ENCODE data around the gene SENP5. TPM values are rescaled to one million over a fixed set of nuclear protein-coding genes. Genes with fewer than 3 reads are reported as not detected.

The SENP5 gene
- total RNA-seq, 1 donor from 2014 or later: 34.4 TPM

GRCh38 chr3:196886144-196886543 lies 18.4 kb downstream of the SENP5 start:
- H3K27me3 ChIP-seq (ENCODE audit: control insufficient read depth in 3 of 3, insufficient read depth in 3 of 3, low read length in 3 of 3): no peaks in the 10 kb centered on the region
- no peaks in the 10 kb centered on the region for H3K9me3 ChIP-seq (ENCODE audit: control insufficient read depth in 3 of 3, low read length in 3 of 3)
- no peak overlapping the region for H3K9ac ChIP-seq (ENCODE audit: low read depth in 1 of 3, low read length in 3 of 3)
- H3K4me3 ChIP-seq (ENCODE audit: low read length in 3 of 3): no peak overlapping the region
- peaks cover 5 to 16% (median 9%) of the 10 kb centered on the region in 3 donors for H3K36me3 ChIP-seq (ENCODE audit: control insufficient read depth in 3 of 3, insufficient read depth in 3 of 3, low read length in 3 of 3)
- H3K4me1 ChIP-seq (ENCODE audit: control insufficient read depth in 3 of 3, insufficient read depth in 3 of 3, low read length in 3 of 3): peaks cover 8 to 13% (median 11%) of the 10 kb centered on the region in 3 donors
- H3K27ac ChIP-seq (ENCODE audit: low read depth, low read length): no peak overlapping the region

- Histone ChIP-seq H3K27me3 (ENCODE audit: control insufficient read depth in 3 of 3, insufficient read depth in 3 of 3, low read length in 3 of 3) (no peaks in the 10 kb centered on the region), H3K36me3 (ENCODE audit: control insufficient read depth in 3 of 3, insufficient read depth in 3 of 3, low read length in 3 of 3) (peaks cover 5 to 16% (median 13%) of the 10 kb centered on the region in 3 donors), H3K9ac (ENCODE audit: low read depth in 1 of 3, low read length in 3 of 3) (peak overlapping the region in 1 of 3 donors; percentile 12), H3K27ac (ENCODE audit: low read depth, low read length) (no peak overlapping the region), H3K4me1 (ENCODE audit: control insufficient read depth in 3 of 3, insufficient read depth in 3 of 3, low read length in 3 of 3) (peaks cover 8 to 13% (median 11%) of the 10 kb centered on the region in 3 donors), H3K4me3 (ENCODE audit: low read length in 3 of 3) (no peak overlapping the region), H3K9me3 (ENCODE audit: control insufficient read depth in 3 of 3, low read length in 3 of 3) (no peaks in the 10 kb centered on the region)
These were observed 22.4 kb downstream of the SENP5 start for GRCh38 chr3:196889844-196890708.

GRCh38 chr3:196894557-196895295 lies 27.0 kb downstream of the SENP5 start:
- no peak overlapping the region for H3K9ac ChIP-seq (ENCODE audit: low read depth in 1 of 3, low read length in 3 of 3)
- no peaks in the 10 kb centered on the region for H3K9me3 ChIP-seq (ENCODE audit: control insufficient read depth in 3 of 3, low read length in 3 of 3)
- no peak overlapping the region for H3K27ac ChIP-seq (ENCODE audit: low read depth, low read length)
- H3K27me3 ChIP-seq (ENCODE audit: control insufficient read depth in 3 of 3, insufficient read depth in 3 of 3, low read length in 3 of 3): no peaks in the 10 kb centered on the region
- no peak overlapping the region for H3K4me3 ChIP-seq (ENCODE audit: low read length in 3 of 3)
- peaks cover 0 to 6% (median 0%) of the 10 kb centered on the region in 3 donors for H3K36me3 ChIP-seq (ENCODE audit: control insufficient read depth in 3 of 3, insufficient read depth in 3 of 3, low read length in 3 of 3)
- H3K4me1 ChIP-seq (ENCODE audit: control insufficient read depth in 3 of 3, insufficient read depth in 3 of 3, low read length in 3 of 3): peaks cover 8 to 10% (median 8%) of the 10 kb centered on the region in 3 donors

- Histone ChIP-seq H3K36me3 (ENCODE audit: control insufficient read depth in 3 of 3, insufficient read depth in 3 of 3, low read length in 3 of 3) (peaks cover 5 to 12% (median 6%) of the 10 kb centered on the region in 3 donors), H3K27me3 (ENCODE audit: control insufficient read depth in 3 of 3, insufficient read depth in 3 of 3, low read length in 3 of 3) (no peaks in the 10 kb centered on the region), H3K4me1 (ENCODE audit: control insufficient read depth in 3 of 3, insufficient read depth in 3 of 3, low read length in 3 of 3) (no peaks in the 10 kb centered on the region), H3K9ac (ENCODE audit: low read depth in 1 of 3, low read length in 3 of 3) (no peak overlapping the region), H3K9me3 (ENCODE audit: control insufficient read depth in 3 of 3, low read length in 3 of 3) (no peaks in the 10 kb centered on the region), H3K27ac (ENCODE audit: low read depth, low read length) (no peak overlapping the region), H3K4me3 (ENCODE audit: low read length in 3 of 3) (no peak overlapping the region)
These were observed 28.5 kb downstream of the SENP5 start for GRCh38 chr3:196896229-196896628.

GRCh38 chr3:196901768-196902167 lies 34.0 kb downstream of the SENP5 start:
- no peaks in the 10 kb centered on the region for H3K4me1 ChIP-seq (ENCODE audit: control insufficient read depth in 3 of 3, insufficient read depth in 3 of 3, low read length in 3 of 3)
- peaks cover 20 to 45% (median 39%) of the 10 kb centered on the region in 3 donors for H3K36me3 ChIP-seq (ENCODE audit: control insufficient read depth in 3 of 3, insufficient read depth in 3 of 3, low read length in 3 of 3)
- no peaks in the 10 kb centered on the region for H3K27me3 ChIP-seq (ENCODE audit: control insufficient read depth in 3 of 3, insufficient read depth in 3 of 3, low read length in 3 of 3)
- no peak overlapping the region for H3K27ac ChIP-seq (ENCODE audit: low read depth, low read length)
- no peak overlapping the region for H3K4me3 ChIP-seq (ENCODE audit: low read length in 3 of 3)
- no peaks in the 10 kb centered on the region for H3K9me3 ChIP-seq (ENCODE audit: control insufficient read depth in 3 of 3, low read length in 3 of 3)
- no peak overlapping the region for H3K9ac ChIP-seq (ENCODE audit: low read depth in 1 of 3, low read length in 3 of 3)

- no peak overlapping the region for H3K9ac ChIP-seq (ENCODE audit: low read depth in 1 of 3, low read length in 3 of 3)
- no peak overlapping the region for H3K4me3 ChIP-seq (ENCODE audit: low read length in 3 of 3)
- H3K9me3 ChIP-seq (ENCODE audit: control insufficient read depth in 3 of 3, low read length in 3 of 3): no peaks in the 10 kb centered on the region
- peaks cover 20 to 46% (median 39%) of the 10 kb centered on the region in 3 donors for H3K36me3 ChIP-seq (ENCODE audit: control insufficient read depth in 3 of 3, insufficient read depth in 3 of 3, low read length in 3 of 3)
- no peak overlapping the region for H3K27ac ChIP-seq (ENCODE audit: low read depth, low read length)
- no peaks in the 10 kb centered on the region for H3K27me3 ChIP-seq (ENCODE audit: control insufficient read depth in 3 of 3, insufficient read depth in 3 of 3, low read length in 3 of 3)
- no peaks in the 10 kb centered on the region for H3K4me1 ChIP-seq (ENCODE audit: control insufficient read depth in 3 of 3, insufficient read depth in 3 of 3, low read length in 3 of 3)
These were observed 34.6 kb downstream of the SENP5 start for GRCh38 chr3:196902296-196902695.

- no peak overlapping the region for H3K4me3 ChIP-seq (ENCODE audit: low read length in 3 of 3)
- peaks cover 20 to 46% (median 44%) of the 10 kb centered on the region in 3 donors for H3K36me3 ChIP-seq (ENCODE audit: control insufficient read depth in 3 of 3, insufficient read depth in 3 of 3, low read length in 3 of 3)
- H3K27ac ChIP-seq (ENCODE audit: low read depth, low read length): no peak overlapping the region
- H3K9me3 ChIP-seq (ENCODE audit: control insufficient read depth in 3 of 3, low read length in 3 of 3): no peaks in the 10 kb centered on the region
- no peaks in the 10 kb centered on the region for H3K4me1 ChIP-seq (ENCODE audit: control insufficient read depth in 3 of 3, insufficient read depth in 3 of 3, low read length in 3 of 3)
- no peaks in the 10 kb centered on the region for H3K27me3 ChIP-seq (ENCODE audit: control insufficient read depth in 3 of 3, insufficient read depth in 3 of 3, low read length in 3 of 3)
- H3K9ac ChIP-seq (ENCODE audit: low read depth in 1 of 3, low read length in 3 of 3): no peak overlapping the region
These were observed 36.0 kb downstream of the SENP5 start for GRCh38 chr3:196903740-196904139.

GRCh38 chr3:196914866-196915265 lies 47.1 kb downstream of the SENP5 start:
- Histone ChIP-seq H3K27ac (ENCODE audit: low read depth, low read length) (no peak overlapping the region), H3K9me3 (ENCODE audit: control insufficient read depth in 3 of 3, low read length in 3 of 3) (no peaks in the 10 kb centered on the region), H3K9ac (ENCODE audit: low read depth in 1 of 3, low read length in 3 of 3) (no peak overlapping the region), H3K36me3 (ENCODE audit: control insufficient read depth in 3 of 3, insufficient read depth in 3 of 3, low read length in 3 of 3) (peaks cover 9 to 16% (median 10%) of the 10 kb centered on the region in 3 donors), H3K27me3 (ENCODE audit: control insufficient read depth in 3 of 3, insufficient read depth in 3 of 3, low read length in 3 of 3) (no peaks in the 10 kb centered on the region), H3K4me1 (ENCODE audit: control insufficient read depth in 3 of 3, insufficient read depth in 3 of 3, low read length in 3 of 3) (no peaks in the 10 kb centered on the region), H3K4me3 (ENCODE audit: low read length in 3 of 3) (no peak overlapping the region)

- no peaks in the 10 kb centered on the region for H3K27me3 ChIP-seq (ENCODE audit: control insufficient read depth in 3 of 3, insufficient read depth in 3 of 3, low read length in 3 of 3)
- H3K4me1 ChIP-seq (ENCODE audit: control insufficient read depth in 3 of 3, insufficient read depth in 3 of 3, low read length in 3 of 3): no peaks in the 10 kb centered on the region
- no peak overlapping the region for H3K27ac ChIP-seq (ENCODE audit: low read depth, low read length)
- H3K4me3 ChIP-seq (ENCODE audit: low read length in 3 of 3): no peak overlapping the region
- no peaks in the 10 kb centered on the region for H3K9me3 ChIP-seq (ENCODE audit: control insufficient read depth in 3 of 3, low read length in 3 of 3)
- H3K36me3 ChIP-seq (ENCODE audit: control insufficient read depth in 3 of 3, insufficient read depth in 3 of 3, low read length in 3 of 3): peaks cover 9 to 16% (median 10%) of the 10 kb centered on the region in 3 donors
- no peak overlapping the region for H3K9ac ChIP-seq (ENCODE audit: low read depth in 1 of 3, low read length in 3 of 3)
These were observed 47.7 kb downstream of the SENP5 start for GRCh38 chr3:196915375-196915774.

GRCh38 chr3:196916221-196916620 lies 48.5 kb downstream of the SENP5 start:
- Histone ChIP-seq H3K36me3 (ENCODE audit: control insufficient read depth in 3 of 3, insufficient read depth in 3 of 3, low read length in 3 of 3) (peaks cover 9 to 16% (median 10%) of the 10 kb centered on the region in 3 donors), H3K27ac (ENCODE audit: low read depth, low read length) (no peak overlapping the region), H3K4me3 (ENCODE audit: low read length in 3 of 3) (no peak overlapping the region), H3K4me1 (ENCODE audit: control insufficient read depth in 3 of 3, insufficient read depth in 3 of 3, low read length in 3 of 3) (no peaks in the 10 kb centered on the region), H3K9me3 (ENCODE audit: control insufficient read depth in 3 of 3, low read length in 3 of 3) (no peaks in the 10 kb centered on the region), H3K9ac (ENCODE audit: low read depth in 1 of 3, low read length in 3 of 3) (no peak overlapping the region), H3K27me3 (ENCODE audit: control insufficient read depth in 3 of 3, insufficient read depth in 3 of 3, low read length in 3 of 3) (no peaks in the 10 kb centered on the region)

Measured in skeletal muscle tissue (tissue), 4 donors.